GM10248 (cell line): Measurements from ENCODE around the gene ARHGAP26.

Source experiments
- CTCF ChIA-PET: fragments of 300-600 bp; sonication (Branson Sonifier 250); formaldehyde crosslinking; extraction: SDS; loops from one replicate; lab custom pipeline; 2021; ENCODE audit warnings: antibody characterized with exemption; lab: Yijun Ruan, JAX
- POLR2A ChIA-PET: fragments of 350-650 bp; sonication (Branson Sonifier 250); formaldehyde crosslinking; extraction: SDS; loops from one replicate; lab custom pipeline; 2020; ENCODE audit warnings: antibody characterized with exemption; lab: Yijun Ruan, JAX
- DNase-seq: peaks from one replicate; pipeline ENCODE4 v3.0.0; 2012; ENCODE audit errors: extremely low spot score
- CTCF ChIP-seq: IDR thresholded peaks from 2 replicates; pipeline ENCODE4 v1.5.1; 2012; ENCODE audit warnings: mild to moderate bottlenecking, low read depth; ENCODE audit errors: extremely low read depth, missing control alignments, control extremely low read depth

Gene ARHGAP26

GRCh38 chr5:143064218-143064641 is 294.1 kb downstream of the ARHGAP26 start:
- no peak for DNase-seq
- no peak for TF ChIP-seq CTCF
- POLR2A ChIA-PET: interaction anchor here (1.0 to 1.1 kb wide), 2 partner anchors 11 to 12 kb away, joined by 3 to 5 read pairs; no protein-coding TSS in a partner anchor
- CTCF ChIA-PET: interaction anchor here (0.9 to 3.1 kb wide), 9 partner anchors 10 to 61 kb away, joined by 3 to 16 read pairs (median 5); no protein-coding TSS in a partner anchor

GRCh38 chr5:143064676-143065075 is 294.5 kb downstream of the ARHGAP26 start:
- ChIA-PET CTCF (interaction anchor here (0.9 to 3.1 kb wide), 8 partner anchors 10 to 61 kb away, joined by 3 to 16 read pairs (median 5); no protein-coding TSS in a partner anchor), POLR2A (interaction anchor here (1.0 kb wide), 1 partner anchor 10 kb away, joined by 3 read pairs; no protein-coding TSS in a partner anchor)
- TF ChIP-seq CTCF: no peak
- DNase-seq: no peak

GRCh38 chr5:143065185-143065965 is 295.2 kb downstream of the ARHGAP26 start:
- ChIA-PET POLR2A (interaction anchor here (0.8 kb wide), 1 partner anchor 15 kb away, joined by 3 read pairs; no protein-coding TSS in a partner anchor), CTCF (interaction anchor here (0.9 to 3.1 kb wide), 13 partner anchors 9 to 62 kb away, joined by 3 to 16 read pairs (median 5); no protein-coding TSS in a partner anchor)
- DNase-seq: no peak
- no peak for TF ChIP-seq CTCF

- DNase-seq: no peak
- ChIA-PET POLR2A (interaction anchor here (0.8 kb wide), 1 partner anchor 15 kb away, joined by 3 read pairs; no protein-coding TSS in a partner anchor), CTCF (interaction anchor here (0.7 to 3.1 kb wide), 10 partner anchors 8 to 338 kb away, joined by 3 to 9 read pairs (median 4); no protein-coding TSS in a partner anchor)
These were observed 295.9 kb downstream of the ARHGAP26 start for GRCh38 chr5:143065996-143066522.

GRCh38 chr5:143066556-143067281 is 296.5 kb downstream of the ARHGAP26 start:
- peak; percentile 44 for DNase-seq
- no peak for TF ChIP-seq CTCF
- POLR2A ChIA-PET: no interaction called here
- CTCF ChIA-PET: interaction anchor here (0.7 to 1.7 kb wide), 8 partner anchors 8 to 337 kb away, joined by 3 to 7 read pairs (median 3); no protein-coding TSS in a partner anchor

More at GRCh38 chr5:143065996-143066522, 295.9 kb downstream of the ARHGAP26 start:
- no peak for TF ChIP-seq CTCF

GRCh38 chr5:143068712-143069111 is 298.5 kb downstream of the ARHGAP26 start:
- DNase-seq: no peak
- POLR2A ChIA-PET: no interaction called here
- no peak for TF ChIP-seq CTCF
- CTCF ChIA-PET: interaction anchor here (0.8 to 3.0 kb wide), 2 partner anchors 11 to 20 kb away, joined by 3 to 14 read pairs; no protein-coding TSS in a partner anchor
